ENCODE measurements around the gene ARHGAP26. TPM values are rescaled to one million over a fixed set of nuclear protein-coding genes. Genes with fewer than 3 reads are reported as not detected.
"Not testable (repeated sequence)": the region's sequence is repeated elsewhere in the genome, so short reads cannot be mapped to it uniquely, and the experiment has no call there.

The ARHGAP26 gene
- total RNA-seq, 1 donor from 2014 or later, result 42.1 TPM

DNA sequence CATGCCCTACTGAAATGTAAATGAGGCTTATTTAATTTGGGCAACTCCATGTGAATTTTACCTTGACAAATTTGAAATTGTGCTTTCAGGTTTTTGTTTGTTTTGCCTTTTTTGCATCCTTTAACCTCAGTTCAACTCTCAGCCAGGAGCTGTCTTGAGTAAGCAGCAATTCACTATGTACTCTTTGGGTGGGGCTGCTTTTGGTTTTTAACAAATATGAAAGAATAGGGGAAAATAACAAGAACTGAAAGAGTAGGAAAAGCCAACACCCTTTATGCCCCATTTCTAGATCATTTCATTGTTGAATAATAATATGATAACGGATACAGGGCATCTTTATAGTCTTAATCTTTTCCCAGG lies 192.0 kb downstream of the ARHGAP26 start:
- Histone ChIP-seq H3K36me3 (no peaks in the 10 kb centered on the region), H3K4me1 (no peaks in the 10 kb centered on the region), H3K9me3 (no peaks in the 10 kb centered on the region), H3K27ac (no peak overlapping the region), H3K4me3 (no peak overlapping the region), H3K27me3 (ENCODE audit: low read depth) (no peaks in the 10 kb centered on the region)
- TF ChIP-seq, protein P1, sequence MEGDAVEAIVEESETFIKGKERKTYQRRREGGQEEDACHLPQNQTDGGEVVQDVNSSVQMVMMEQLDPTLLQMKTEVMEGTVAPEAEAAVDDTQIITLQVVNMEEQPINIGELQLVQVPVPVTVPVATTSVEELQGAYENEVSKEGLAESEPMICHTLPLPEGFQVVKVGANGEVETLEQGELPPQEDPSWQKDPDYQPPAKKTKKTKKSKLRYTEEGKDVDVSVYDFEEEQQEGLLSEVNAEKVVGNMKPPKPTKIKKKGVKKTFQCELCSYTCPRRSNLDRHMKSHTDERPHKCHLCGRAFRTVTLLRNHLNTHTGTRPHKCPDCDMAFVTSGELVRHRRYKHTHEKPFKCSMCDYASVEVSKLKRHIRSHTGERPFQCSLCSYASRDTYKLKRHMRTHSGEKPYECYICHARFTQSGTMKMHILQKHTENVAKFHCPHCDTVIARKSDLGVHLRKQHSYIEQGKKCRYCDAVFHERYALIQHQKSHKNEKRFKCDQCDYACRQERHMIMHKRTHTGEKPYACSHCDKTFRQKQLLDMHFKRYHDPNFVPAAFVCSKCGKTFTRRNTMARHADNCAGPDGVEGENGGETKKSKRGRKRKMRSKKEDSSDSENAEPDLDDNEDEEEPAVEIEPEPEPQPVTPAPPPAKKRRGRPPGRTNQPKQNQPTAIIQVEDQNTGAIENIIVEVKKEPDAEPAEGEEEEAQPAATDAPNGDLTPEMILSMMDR (IDR thresholded peaks at IDR 0.05), result no peak
- no peak for DNase-seq
- no peak for ATAC-seq
- intact Hi-C loops (cut with DNase I), result no loop called here

DNA sequence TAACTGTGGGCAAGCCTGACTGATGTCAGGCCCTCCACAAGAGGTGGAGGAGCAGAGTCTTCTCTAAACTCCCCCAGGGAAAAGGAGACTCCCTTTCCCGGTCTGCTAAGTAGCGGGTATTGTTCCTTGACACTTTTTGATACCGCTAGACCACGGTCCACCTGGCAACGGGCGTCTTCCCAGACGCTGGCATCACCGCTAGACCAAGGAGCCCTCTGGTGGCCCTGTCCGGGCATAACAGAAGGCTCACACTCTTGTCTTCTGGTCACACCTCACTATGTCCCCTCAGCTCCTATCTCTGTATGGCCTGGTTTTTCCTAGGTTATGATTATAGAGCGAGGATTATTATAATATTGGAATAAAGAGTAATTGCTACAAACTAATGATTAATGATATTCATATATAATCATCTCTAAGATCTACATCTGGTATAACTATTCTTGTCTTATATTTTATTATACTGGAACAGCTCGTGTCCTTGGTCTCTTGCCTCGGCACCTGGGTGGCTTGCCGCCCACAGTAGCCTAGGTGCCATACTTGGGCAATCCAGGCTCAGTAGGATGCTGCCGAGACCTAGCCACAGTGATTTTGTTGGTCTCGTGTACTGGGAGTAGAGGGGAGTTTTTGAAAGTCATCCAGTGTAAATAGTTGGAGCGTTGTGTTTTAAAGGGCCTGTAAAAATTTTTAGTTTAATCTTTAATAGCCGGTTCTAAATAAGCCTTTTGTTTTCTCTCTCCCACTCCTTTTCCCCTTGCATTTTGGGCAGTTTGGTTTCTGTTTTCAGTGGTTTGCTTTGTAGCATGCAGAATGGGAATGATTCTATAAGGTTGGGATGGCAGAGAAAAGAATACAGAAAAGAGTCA lies 195.3 kb downstream of the ARHGAP26 start:
- H3K27me3 ChIP-seq (ENCODE audit: low read depth); DNase-seq; H3K4me1 ChIP-seq; H3K4me3 ChIP-seq; intact Hi-C loops (cut with DNase I); H3K36me3 ChIP-seq; H3K9me3 ChIP-seq: not testable (repeated sequence)
- H3K27ac ChIP-seq, result peak overlapping the region; percentile 14
- ATAC-seq, result peak in 1 of 2 donors; percentile 55
- TF ChIP-seq, protein P1 (IDR thresholded peaks at IDR 0.05), result peak; percentile 46

GRCh38 chr5:142966121-142966420 lies 195.9 kb downstream of the ARHGAP26 start:
- Histone ChIP-seq H3K4me1 (no peaks in the 10 kb centered on the region), H3K27me3 (ENCODE audit: low read depth) (no peaks in the 10 kb centered on the region), H3K27ac (peak overlapping the region; percentile 14), H3K36me3 (no peaks in the 10 kb centered on the region), H3K4me3 (no peak overlapping the region), H3K9me3 (no peaks in the 10 kb centered on the region)
- TF ChIP-seq, protein P1 (IDR thresholded peaks at IDR 0.05), result no peak
- intact Hi-C loops (cut with DNase I), result no loop called here
- ATAC-seq (peak in 1 of 2 donors; percentile 76), DNase-seq (no peak)

DNA sequence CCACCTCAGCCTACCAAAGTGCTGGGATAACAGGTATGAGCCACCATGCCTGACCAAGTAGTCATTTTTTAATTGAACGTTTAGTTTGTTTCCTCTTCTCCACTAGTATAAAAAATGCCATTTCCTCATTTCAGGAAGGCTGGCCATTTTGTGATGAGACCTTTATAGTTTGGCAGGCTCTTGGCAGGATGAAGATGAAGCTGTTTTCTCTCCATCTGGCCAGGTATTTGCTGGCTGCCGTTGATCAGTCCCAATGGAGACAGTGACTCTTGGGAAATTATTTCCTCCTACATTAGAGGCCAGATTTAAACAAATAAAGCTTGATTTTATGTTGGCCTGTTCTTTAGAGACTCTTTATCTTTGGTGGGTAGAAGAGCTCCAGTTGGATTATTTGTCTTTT lies 199.0 kb downstream of the ARHGAP26 start:
- H3K4me3 ChIP-seq, result no peak overlapping the region
- no peaks in the 10 kb centered on the region for H3K36me3 ChIP-seq
- H3K27ac ChIP-seq, result no peak overlapping the region
- DNase-seq, result no peak
- ATAC-seq, result no peak
- peaks cover 18% of the 10 kb centered on the region for H3K4me1 ChIP-seq
- H3K9me3 ChIP-seq, result no peaks in the 10 kb centered on the region
- no peaks in the 10 kb centered on the region for H3K27me3 ChIP-seq (ENCODE audit: low read depth)
- TF ChIP-seq, protein P1 (IDR thresholded peaks at IDR 0.05), result no peak
- intact Hi-C loops (cut with DNase I), result no loop called here

- TF ChIP-seq, protein P1 (IDR thresholded peaks at IDR 0.05), result no peak
- Histone ChIP-seq H3K4me3 (no peak overlapping the region), H3K4me1 (peaks cover 25% of the 10 kb centered on the region), H3K27ac (peak overlapping the region; percentile 8), H3K9me3 (no peaks in the 10 kb centered on the region), H3K36me3 (no peaks in the 10 kb centered on the region), H3K27me3 (ENCODE audit: low read depth) (no peaks in the 10 kb centered on the region)
- ATAC-seq (no peak), DNase-seq (no peak)
- intact Hi-C loops (cut with DNase I), result no loop called here
These were observed 199.7 kb downstream of the ARHGAP26 start for GRCh38 chr5:142969624-142970439.
